Vagina (tissue), 2 donors: Measurements from ENCODE around the gene HFM1.

Experiments
- POLR2A ChIP-seq, 2 donors: fragments of 450-650 bp; IDR thresholded peaks; one replicate each; pipeline ENCODE4 v1.6.1; 2017; ENCODE audit warnings: antibody characterized with exemption in 2 of 2, mild to moderate bottlenecking in 2 of 2, moderate library complexity in 2 of 2
- TF ChIP-seq, protein P1 (sequence below), 3 experiments: fragments of 450-650 bp in 2 of 3; fragments of 200-600 bp in 1 of 3; sonication (generic) in 1 of 3; IDR thresholded peaks; one replicate each; pipeline ENCODE4 v1.5.1; 2017 to 2019; ENCODE audit warnings: antibody characterized with exemption in 3 of 3, mild to moderate bottlenecking in 2 of 3, moderate library complexity in 2 of 3

DNA sequence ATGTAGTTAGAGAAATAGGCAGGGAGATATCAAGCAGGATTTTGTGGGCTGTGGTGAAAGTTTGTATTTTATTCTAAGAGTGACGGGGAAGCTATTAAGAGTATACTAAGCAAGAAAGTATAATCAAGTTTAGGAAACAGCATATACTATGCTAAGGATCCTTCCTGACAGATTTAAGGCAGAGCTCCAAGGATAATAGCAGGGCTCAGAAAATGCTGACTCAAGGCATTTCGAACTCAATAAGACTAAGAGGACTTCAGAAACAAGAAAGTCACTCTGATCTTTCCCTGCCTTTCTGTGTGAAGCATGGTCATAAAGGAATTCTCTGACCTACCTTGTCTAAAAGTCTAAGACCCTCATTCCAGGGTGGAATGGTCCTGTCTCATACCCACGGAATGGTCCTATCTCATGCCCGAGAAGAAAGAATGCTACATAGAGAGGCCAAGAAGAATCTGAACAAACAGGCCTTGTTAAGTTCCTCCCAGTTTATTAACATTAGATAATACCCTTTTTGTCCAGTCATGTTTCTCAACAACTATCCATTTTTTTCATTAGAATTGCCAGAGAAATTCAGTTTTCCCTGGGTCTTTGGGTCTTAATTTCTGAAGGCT, 59.1 kb downstream of the HFM1 start:
- TF ChIP-seq, protein P1, sequence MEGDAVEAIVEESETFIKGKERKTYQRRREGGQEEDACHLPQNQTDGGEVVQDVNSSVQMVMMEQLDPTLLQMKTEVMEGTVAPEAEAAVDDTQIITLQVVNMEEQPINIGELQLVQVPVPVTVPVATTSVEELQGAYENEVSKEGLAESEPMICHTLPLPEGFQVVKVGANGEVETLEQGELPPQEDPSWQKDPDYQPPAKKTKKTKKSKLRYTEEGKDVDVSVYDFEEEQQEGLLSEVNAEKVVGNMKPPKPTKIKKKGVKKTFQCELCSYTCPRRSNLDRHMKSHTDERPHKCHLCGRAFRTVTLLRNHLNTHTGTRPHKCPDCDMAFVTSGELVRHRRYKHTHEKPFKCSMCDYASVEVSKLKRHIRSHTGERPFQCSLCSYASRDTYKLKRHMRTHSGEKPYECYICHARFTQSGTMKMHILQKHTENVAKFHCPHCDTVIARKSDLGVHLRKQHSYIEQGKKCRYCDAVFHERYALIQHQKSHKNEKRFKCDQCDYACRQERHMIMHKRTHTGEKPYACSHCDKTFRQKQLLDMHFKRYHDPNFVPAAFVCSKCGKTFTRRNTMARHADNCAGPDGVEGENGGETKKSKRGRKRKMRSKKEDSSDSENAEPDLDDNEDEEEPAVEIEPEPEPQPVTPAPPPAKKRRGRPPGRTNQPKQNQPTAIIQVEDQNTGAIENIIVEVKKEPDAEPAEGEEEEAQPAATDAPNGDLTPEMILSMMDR (IDR thresholded peaks at IDR 0.05), result no peak
- TF ChIP-seq POLR2A (IDR thresholded peaks at IDR 0.05), result no peak
